Caco-2 (cell line): Measurements from ENCODE around the gene OR56B1. TPM values are rescaled to one million over a fixed set of nuclear protein-coding genes. Genes with fewer than 3 reads are reported as not detected.

Experiments
- BruUV-seq: library from RNA; stranded (reverse); fragments of 400-500 nt; replicated peaks from 2 replicates; lab custom pipeline; 2021; lab: Mats Ljungman, UMichigan
- CTCF ChIA-PET: fragments of 300-600 bp; sonication (Branson Sonifier 250); formaldehyde crosslinking; loops from one replicate; lab custom pipeline; 2022; ENCODE audit warnings: antibody characterized with exemption; lab: Charles Lee
- POLR2A ChIA-PET: fragments of 300-600 bp; sonication (Branson Sonifier 250); formaldehyde crosslinking; loops from one replicate; lab custom pipeline; 2022; ENCODE audit warnings: antibody characterized with exemption; lab: Charles Lee
- DNase-seq, 2 experiments: peaks; one replicate each; pipeline versions ENCODE4 v3.0.0 to v3.0.0-alpha.2; 2020 to 2022
- H3K27me3 ChIP-seq: replicated peaks from 2 replicates; pipeline ENCODE4 v1.6.0; 2011; ENCODE audit warnings: low read length; ENCODE audit not compliant: control insufficient read depth, insufficient read depth
- H3K36me3 ChIP-seq: 2 replicates; pipeline ENCODE4 v1.5.1; 2011; ENCODE audit warnings: low read length; ENCODE audit not compliant: control insufficient read depth, insufficient read depth
- H3K4me1 ChIP-seq: fragments of 250-450 bp; sonication (Bioruptor Pico); 2 replicates; pipeline ENCODE4 v1.5.1; 2020; ENCODE audit warnings: mild to moderate bottlenecking
- H3K4me3 ChIP-seq: 2 replicates; pipeline ENCODE4 v1.5.1; 2011; ENCODE audit warnings: low read depth, mild to moderate bottlenecking, control low read depth, low read length
- H3K9me3 ChIP-seq: fragments of 250-450 bp; sonication (Bioruptor Pico); 2 replicates; pipeline ENCODE4 v1.5.1; 2020; ENCODE audit warnings: mild to moderate bottlenecking, moderate library complexity
- H3K27ac Mint-ChIP-seq: one replicate; pipeline ENCODE4 v1.8.0; 2022; ENCODE audit warnings: mixed read lengths; ENCODE audit not compliant: unreplicated experiment
- H3K27me3 Mint-ChIP-seq: one replicate; pipeline ENCODE4 v1.8.0; 2022; ENCODE audit warnings: mixed read lengths; ENCODE audit not compliant: insufficient read depth, unreplicated experiment
- H3K36me3 Mint-ChIP-seq: one replicate; pipeline ENCODE4 v1.8.0; 2022; ENCODE audit warnings: mild to moderate bottlenecking, mixed read lengths; ENCODE audit not compliant: insufficient read depth, unreplicated experiment
- H3K4me1 Mint-ChIP-seq: one replicate; pipeline ENCODE4 v1.8.0; 2022; ENCODE audit warnings: low read depth, mixed read lengths; ENCODE audit not compliant: unreplicated experiment
- H3K4me3 Mint-ChIP-seq: one replicate; pipeline ENCODE4 v1.8.0; 2022; ENCODE audit warnings: mild to moderate bottlenecking, moderate library complexity, mixed read lengths; ENCODE audit not compliant: unreplicated experiment
- H3K9me3 Mint-ChIP-seq: one replicate; pipeline ENCODE4 v1.8.0; 2022; ENCODE audit warnings: mixed read lengths; ENCODE audit not compliant: unreplicated experiment
- intact Hi-C: fragments of 100-400 bp; cut with micrococcal nuclease; formaldehyde crosslinking; loops from one replicate; pipeline ENCODE4 v1.10.0; 2022; ENCODE audit not compliant: unreplicated experiment
- total RNA-seq: library from RNA; stranded (reverse); gene quantifications from 2 replicates; pipeline ENCODE4 v1.2.3, GENCODE V29; 2022
- TF ChIP-seq, protein P1 (sequence below), 2 experiments: fragments of 200-600 bp in 1 of 2; IDR thresholded peaks; 1 replicate in 1 of 2; 2 replicates in 1 of 2; pipeline versions ENCODE4 v1.5.1 to v1.8.0; 2011 to 2022; ENCODE audit warnings: antibody characterized with exemption in 1 of 2, control low read depth in 1 of 2, inconsistent platforms in 1 of 2, low read depth in 1 of 2, low read length in 1 of 2, mild to moderate bottlenecking in 1 of 2, moderate library complexity in 1 of 2; ENCODE audit not compliant: insufficient read depth in 1 of 2, severe bottlenecking in 1 of 2, unreplicated experiment in 1 of 2

The OR56B1 gene
- total RNA-seq, 1 experiment from 2014 or later = not detected

DNA sequence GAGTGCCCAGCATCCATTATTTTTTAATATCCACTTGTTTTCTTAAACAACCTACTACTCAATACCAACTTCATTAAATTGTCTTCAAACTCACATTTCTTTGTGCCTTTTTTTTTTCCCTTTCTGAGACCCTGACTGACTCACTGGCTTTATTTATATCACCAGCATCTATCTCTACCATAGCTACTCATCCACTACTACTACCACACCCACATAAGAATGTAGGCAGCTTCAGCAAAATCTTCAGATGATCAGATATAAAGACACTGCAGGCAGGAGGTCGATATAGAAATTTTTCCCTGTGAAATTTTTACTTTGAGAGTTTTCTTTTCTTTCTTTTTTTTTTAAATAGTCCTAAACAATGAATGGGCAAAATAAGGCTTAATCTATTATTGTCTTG is 2.2 kb downstream of the OR56B1 start:
- intact Hi-C loops = no loop called here
- ChIA-PET CTCF (no interaction called here), POLR2A (no interaction called here)
- H3K36me3 Mint-ChIP-seq = no peaks in the 10 kb centered on the region
- H3K9me3 Mint-ChIP-seq = no peaks in the 10 kb centered on the region
- H3K9me3 ChIP-seq = peaks cover 5% of the 10 kb centered on the region; the same call in 1 of the 2 replicates
- no peaks in the 10 kb centered on the region for H3K4me1 ChIP-seq
- H3K27ac Mint-ChIP-seq = no peak overlapping the region
- H3K27me3 ChIP-seq = no peaks in the 10 kb centered on the region
- no peak overlapping the region for H3K4me3 ChIP-seq
- peaks cover 12% of the 10 kb centered on the region for H3K27me3 Mint-ChIP-seq
- no peaks in the 10 kb centered on the region for H3K4me1 Mint-ChIP-seq
- TF ChIP-seq, protein P1, sequence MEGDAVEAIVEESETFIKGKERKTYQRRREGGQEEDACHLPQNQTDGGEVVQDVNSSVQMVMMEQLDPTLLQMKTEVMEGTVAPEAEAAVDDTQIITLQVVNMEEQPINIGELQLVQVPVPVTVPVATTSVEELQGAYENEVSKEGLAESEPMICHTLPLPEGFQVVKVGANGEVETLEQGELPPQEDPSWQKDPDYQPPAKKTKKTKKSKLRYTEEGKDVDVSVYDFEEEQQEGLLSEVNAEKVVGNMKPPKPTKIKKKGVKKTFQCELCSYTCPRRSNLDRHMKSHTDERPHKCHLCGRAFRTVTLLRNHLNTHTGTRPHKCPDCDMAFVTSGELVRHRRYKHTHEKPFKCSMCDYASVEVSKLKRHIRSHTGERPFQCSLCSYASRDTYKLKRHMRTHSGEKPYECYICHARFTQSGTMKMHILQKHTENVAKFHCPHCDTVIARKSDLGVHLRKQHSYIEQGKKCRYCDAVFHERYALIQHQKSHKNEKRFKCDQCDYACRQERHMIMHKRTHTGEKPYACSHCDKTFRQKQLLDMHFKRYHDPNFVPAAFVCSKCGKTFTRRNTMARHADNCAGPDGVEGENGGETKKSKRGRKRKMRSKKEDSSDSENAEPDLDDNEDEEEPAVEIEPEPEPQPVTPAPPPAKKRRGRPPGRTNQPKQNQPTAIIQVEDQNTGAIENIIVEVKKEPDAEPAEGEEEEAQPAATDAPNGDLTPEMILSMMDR (IDR thresholded peaks at IDR 0.05; ENCODE audit: insufficient read depth in 1 of 2, low read depth in 1 of 2, low read length in 1 of 2, severe bottlenecking in 1 of 2, unreplicated experiment in 1 of 2) = no peak
- no TSS peak for BruUV-seq
- no peaks in the 10 kb centered on the region for H3K36me3 ChIP-seq
- no peak for DNase-seq
- no peak overlapping the region for H3K4me3 Mint-ChIP-seq

DNA sequence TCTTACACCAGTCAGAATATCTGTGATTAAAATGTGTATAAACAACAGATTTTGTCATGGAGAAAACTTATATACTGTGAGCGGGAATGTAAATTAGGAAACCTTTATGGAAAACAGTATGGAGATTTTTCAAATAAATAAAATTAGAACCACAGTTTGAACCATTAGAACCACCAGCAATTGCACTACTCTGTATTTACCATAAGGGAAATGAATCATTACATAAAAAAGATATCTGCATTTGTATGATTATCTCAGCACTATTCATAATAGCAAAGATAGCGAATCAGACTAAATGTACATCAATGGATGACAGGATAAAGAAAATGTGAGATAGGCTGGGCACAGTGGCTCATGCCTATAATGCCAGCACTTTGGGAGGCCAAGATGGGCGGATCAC is 10.4 kb downstream of the OR56B1 start:
- H3K27me3 Mint-ChIP-seq = peaks cover 9% of the 10 kb centered on the region
- H3K27me3 ChIP-seq = no peaks in the 10 kb centered on the region
- no peak overlapping the region for H3K4me3 ChIP-seq
- H3K27ac Mint-ChIP-seq = no peak overlapping the region
- H3K4me1 ChIP-seq = no peaks in the 10 kb centered on the region
- H3K4me3 Mint-ChIP-seq = no peak overlapping the region
- no peaks in the 10 kb centered on the region for H3K4me1 Mint-ChIP-seq
- DNase-seq = no peak
- peaks cover 5% of the 10 kb centered on the region for H3K9me3 ChIP-seq
- H3K36me3 ChIP-seq = no peaks in the 10 kb centered on the region
- intact Hi-C loops = no loop called here
- no TSS peak for BruUV-seq
- H3K36me3 Mint-ChIP-seq = no peaks in the 10 kb centered on the region
- TF ChIP-seq, protein P1 (IDR thresholded peaks at IDR 0.05; ENCODE audit: insufficient read depth in 1 of 2, low read depth in 1 of 2, low read length in 1 of 2, severe bottlenecking in 1 of 2, unreplicated experiment in 1 of 2) = no peak
- POLR2A ChIA-PET = no interaction called here
- CTCF ChIA-PET = no interaction called here
- H3K9me3 Mint-ChIP-seq = no peaks in the 10 kb centered on the region

GRCh38 chr11:5749836-5750235 is 13.6 kb downstream of the OR56B1 start:
- intact Hi-C loops = no loop called here
- H3K4me1 Mint-ChIP-seq = no peaks in the 10 kb centered on the region
- Histone ChIP-seq H3K4me3 (no peak overlapping the region), H3K36me3 (no peaks in the 10 kb centered on the region), H3K4me1 (no peaks in the 10 kb centered on the region), H3K9me3 (no peaks in the 10 kb centered on the region; the same call in 1 of the 2 replicates), H3K27me3 (no peaks in the 10 kb centered on the region)
- POLR2A ChIA-PET = no interaction called here
- no TSS peak for BruUV-seq
- DNase-seq = no peak
- no peaks in the 10 kb centered on the region for H3K36me3 Mint-ChIP-seq
- TF ChIP-seq, protein P1 (IDR thresholded peaks at IDR 0.05; ENCODE audit: insufficient read depth in 1 of 2, low read depth in 1 of 2, low read length in 1 of 2, severe bottlenecking in 1 of 2, unreplicated experiment in 1 of 2) = no peak
- H3K9me3 Mint-ChIP-seq = no peaks in the 10 kb centered on the region
- H3K27me3 Mint-ChIP-seq = no peaks in the 10 kb centered on the region
- CTCF ChIA-PET = no interaction called here
- H3K4me3 Mint-ChIP-seq = no peak overlapping the region
- no peak overlapping the region for H3K27ac Mint-ChIP-seq
